ENCODE results near the gene FKBP5.

GRCh38 chr6:35609588-35609987 lies 79.1 kb downstream of the FKBP5 start:
- TF ChIP-seq CTCF (IDR thresholded peaks at IDR 0.05) (no peak), POLR2A (IDR thresholded peaks at IDR 0.05) (no peak), EP300 (IDR thresholded peaks at IDR 0.05) (no peak)

Data from ovary (tissue), 3 donors.